HEK293T (cell line): ENCODE data around the gene CHAD.

ENCODE experiments used
- FOXK2 ChIP-seq: fragments of 450-650 bp; IDR thresholded peaks from 2 replicates; pipeline ENCODE4 v1.6.1; 2016; ENCODE audit warnings: mild to moderate bottlenecking
- FOXM1 ChIP-seq: fragments of 450-650 bp; IDR thresholded peaks from 2 replicates; pipeline ENCODE4 v1.6.1; 2017; ENCODE audit warnings: mild to moderate bottlenecking, borderline replicate concordance
- HDGF ChIP-seq: fragments of 450-650 bp; IDR thresholded peaks from 2 replicates; pipeline ENCODE4 v1.6.1; 2017; ENCODE audit warnings: antibody characterized with exemption, borderline replicate concordance
- LEF1 ChIP-seq: fragments of 450-650 bp; IDR thresholded peaks from 2 replicates; pipeline ENCODE4 v1.6.1; 2017; ENCODE audit warnings: mild to moderate bottlenecking, borderline replicate concordance
- NFRKB ChIP-seq: fragments of 450-650 bp; IDR thresholded peaks from 2 replicates; pipeline ENCODE4 v1.6.1; 2016; ENCODE audit warnings: mild to moderate bottlenecking, moderate library complexity
- SP1 ChIP-seq: fragments of 450-650 bp; IDR thresholded peaks from 2 replicates; pipeline ENCODE4 v1.6.1; 2017
- ZNF384 ChIP-seq: fragments of 450-650 bp; IDR thresholded peaks from 2 replicates; pipeline ENCODE4 v1.6.1; 2016

GRCh38 chr17:50465635-50466034 lies 3.0 kb downstream of the CHAD start:
- TF ChIP-seq HDGF: no peak
- no peak for TF ChIP-seq FOXM1
- TF ChIP-seq NFRKB: no peak
- no peak for TF ChIP-seq ZNF384
- no peak for TF ChIP-seq SP1
- TF ChIP-seq FOXK2: no peak
- no peak for TF ChIP-seq LEF1
